Left lung (tissue), 14 donors: Measurements from ENCODE around the gene PCDHB6. TPM values are rescaled to one million over a fixed set of nuclear protein-coding genes. Genes with fewer than 3 reads are reported as not detected.
"Not testable (repeated sequence)": the region's sequence is repeated elsewhere in the genome, so short reads cannot be mapped to it uniquely, and the experiment has no call there.

Source experiments
- ATAC-seq: fragments of 200-7000 bp; cut with Tn5 transposase; one replicate; pipeline ENCODE4 v1.9.1; 2020; ENCODE audit warnings: moderate library complexity
- DNase-seq, 4 donors: peaks; one replicate each; pipeline ENCODE4 v3.0.0-alpha.2; 2013 to 2020
- H3K27ac ChIP-seq, 2 donors: fragments of 200-600 bp; sonication (generic) in 1 of 2; one replicate each; pipeline versions ENCODE4 v1.5.0 to v1.8.0; 2020 to 2021
- H3K27me3 ChIP-seq, 2 donors: fragments of 200-600 bp; sonication (generic) in 1 of 2; one replicate each; pipeline versions ENCODE4 v1.5.0 to v1.8.0; 2020 to 2021
- H3K36me3 ChIP-seq, 2 donors: fragments of 200-600 bp; sonication (generic) in 1 of 2; one replicate each; pipeline versions ENCODE4 v1.5.0 to v1.8.0; 2020 to 2021
- H3K4me1 ChIP-seq, 2 donors: fragments of 200-600 bp; one replicate each; pipeline ENCODE4 v1.8.0; 2021
- H3K4me3 ChIP-seq, 2 donors: fragments of 200-600 bp; sonication (generic) in 1 of 2; one replicate each; pipeline versions ENCODE4 v1.5.0 to v1.8.0; 2020 to 2021; ENCODE audit warnings: mild to moderate bottlenecking in 1 of 2
- H3K9me3 ChIP-seq, 2 donors: fragments of 200-600 bp; sonication (generic) in 1 of 2; one replicate each; pipeline versions ENCODE4 v1.5.0 to v1.8.0; 2020 to 2021
- CTCF ChIP-seq, 2 donors: fragments of 200-600 bp; sonication (generic) in 1 of 2; IDR thresholded peaks; one replicate each; pipeline versions ENCODE4 v1.5.0 to v1.8.0; 2021; ENCODE audit warnings: antibody characterized with exemption in 2 of 2
- intact Hi-C, 2 donors: fragments of 100-400 bp; cut with DNase I; formaldehyde crosslinking; loops; one replicate each; pipeline versions ENCODE4 v1.11.2 to v1.14.2; 2022
- long read RNA-seq, 12 donors: library from polyadenylated mRNA in 2 of 12; unstranded in 2 of 12; transcript quantifications; one replicate each; pipeline ENCODE4 v2.0.0 and lab custom pipeline, GENCODE V29; 2019 to 2026
- polyA plus RNA-seq, 6 donors: library from polyadenylated mRNA; unstranded; fragments of 120-200 nt; gene quantifications; one replicate each; pipeline ENCODE4 v1.2.1, GENCODE V29; 2013; ENCODE audit not compliant: insufficient read length in 6 of 6
- total RNA-seq, 2 donors: library from RNA; stranded (reverse); fragmentation: NEBNext Ultra II Directional; extraction: Animal tissue kit (Norgen Biotek cat#: 25700); gene quantifications; one replicate each; pipeline ENCODE4 v1.2.1, GENCODE V29; 2021
- donor health status: DM: no; HTN: yes; CAD: no.
- donor health status: DM: no; HTN: no; CAD: no.

Gene PCDHB6
- total RNA-seq (1 to 10 TPM in 1 of 2 donors, under 1 TPM in 1; 0.73 to 1.0 TPM), polyA plus RNA-seq (1 to 10 TPM; 2.6 to 3.3 (median 2.8) TPM)
- long read RNA-seq, donor 1, transcript PCDHB6-201 (1 exons, 3,266 nt) = major isoform, 5 of 5 reads
- long read RNA-seq, donor 1, partial matches to known transcripts = 0 of 5 reads
- long read RNA-seq, donor 1, other reads (novel, unspliced or antisense) = 0 of 5 reads
- long read RNA-seq, donor 2, partial matches to known transcripts = 0 of 2 reads
- long read RNA-seq, donor 2, other reads (novel, unspliced or antisense) = 0 of 2 reads
- long read RNA-seq, donor 3 = 0 reads
- long read RNA-seq, donor 4 = 0 reads
- long read RNA-seq, donor 5, partial matches to known transcripts = 0 of 3 reads
- long read RNA-seq, donor 5, other reads (novel, unspliced or antisense) = 0 of 3 reads
- long read RNA-seq, donor 6, partial matches to known transcripts = 0 of 1 reads
- long read RNA-seq, donor 6, other reads (novel, unspliced or antisense) = 0 of 1 reads
- long read RNA-seq, donor 7, partial matches to known transcripts = 0 of 2 reads
- long read RNA-seq, donor 7, other reads (novel, unspliced or antisense) = 0 of 2 reads
- long read RNA-seq, donor 8 = 0 reads
- long read RNA-seq, donor 9 = 0 reads
- long read RNA-seq, donor 10 = 0 reads
- long read RNA-seq, donor 11, partial matches to known transcripts = 0 of 3 reads
- long read RNA-seq, donor 11, other reads (novel, unspliced or antisense) = 0 of 3 reads
- long read RNA-seq, donor 12 = 0 reads

GRCh38 chr5:141149812-141150211 lies at the start of gene PCDHB6:
Gene PCDHB6 (plus strand): TSS chr5:141150057. CDS start chr5:141150258, 201 bp downstream.
- intact Hi-C loops = no loop called here
- TF ChIP-seq CTCF (IDR thresholded peaks at IDR 0.05) = no peak
- Histone ChIP-seq H3K27me3 (peaks cover 0 to 19% of the 10 kb centered on the region in 2 donors), H3K36me3 (no peaks in the 10 kb centered on the region), H3K4me1 (no peaks in the 10 kb centered on the region), H3K4me3 (no peak within 1 kb of the TSS), H3K27ac (no peak within 1 kb of the TSS), H3K9me3 (peaks cover 0 to 64% of the 10 kb centered on the region in 2 donors)
- DNase-seq (peak in 1 of 4 donors; percentile 10), ATAC-seq (no peak)

GRCh38 chr5:141100243-141100805 lies 49.5 kb upstream of the PCDHB6 start, which contains the start of gene PCDHB3:
Gene PCDHB3 (plus strand): TSS chr5:141100473. CDS start chr5:141100650, 177 bp downstream.
- no peak within 1 kb of the TSS for H3K27ac ChIP-seq
- peak in 1 of 4 donors; percentile 31 for DNase-seq
- TF ChIP-seq CTCF (IDR thresholded peaks at IDR 0.05) = no peak
- peaks cover 0 to 47% of the 10 kb centered on the region in 2 donors for H3K9me3 ChIP-seq
- peaks cover 0 to 45% of the 10 kb centered on the region in 2 donors for H3K27me3 ChIP-seq
- ATAC-seq = peak; percentile 41
- no peaks in the 10 kb centered on the region for H3K4me1 ChIP-seq
- peak within 1 kb of the TSS in 1 of 2 donors; percentile 8 for H3K4me3 ChIP-seq
- no peaks in the 10 kb centered on the region for H3K36me3 ChIP-seq
- intact Hi-C loops = no loop called here

GRCh38 chr5:141101059-141101458 lies 48.8 kb upstream of the PCDHB6 start:
- no peak for TF ChIP-seq CTCF (IDR thresholded peaks at IDR 0.05)
- intact Hi-C loops = no loop called here
- H3K4me3 ChIP-seq = peak overlapping the region in 1 of 2 donors; percentile 8

GRCh38 chr5:141102070-141102469 lies 47.8 kb upstream of the PCDHB6 start:
- ATAC-seq, intact Hi-C loops, H3K4me3 ChIP-seq, H3K27ac ChIP-seq, H3K4me1 ChIP-seq, H3K36me3 ChIP-seq: not testable (repeated sequence)
- DNase-seq = peak in 1 of 4 donors; percentile 31
- H3K27me3 ChIP-seq = peaks cover 0 to 37% of the 10 kb centered on the region in 2 donors
- peaks cover 0 to 38% of the 10 kb centered on the region in 2 donors for H3K9me3 ChIP-seq

More at GRCh38 chr5:141101059-141101458, 48.8 kb upstream of the PCDHB6 start:
- Histone ChIP-seq H3K36me3 (no peaks in the 10 kb centered on the region), H3K9me3 (peaks cover 0 to 41% of the 10 kb centered on the region in 2 donors), H3K27ac (no peak overlapping the region), H3K27me3 (peaks cover 0 to 40% of the 10 kb centered on the region in 2 donors), H3K4me1 (no peaks in the 10 kb centered on the region)
- ATAC-seq (no peak), DNase-seq (no peak)

- H3K36me3 ChIP-seq, ATAC-seq, intact Hi-C loops, H3K4me3 ChIP-seq, H3K4me1 ChIP-seq, H3K27ac ChIP-seq: not testable (repeated sequence)
- Histone ChIP-seq H3K9me3 (peaks cover 0 to 38% of the 10 kb centered on the region in 2 donors), H3K27me3 (peaks cover 0 to 33% of the 10 kb centered on the region in 2 donors)
- DNase-seq = peak in 1 of 4 donors; percentile 73
These were observed 47.4 kb upstream of the PCDHB6 start for GRCh38 chr5:141102471-141102870.
